NK-92 (cell line): ENCODE measurements around the gene YJEFN3.

Source experiments
- DNase-seq: peaks from one replicate; lab custom pipeline; 2025; ENCODE audit not compliant: unreplicated experiment; lab: John Stamatoyannopoulos, UW

Gene YJEFN3

GRCh38 chr19:19495614-19496603 lies 32.8 kb upstream of the YJEFN3 start:
- no peak for DNase-seq

GRCh38 chr19:19498255-19498991 lies 30.3 kb upstream of the YJEFN3 start:
- no peak for DNase-seq

GRCh38 chr19:19499272-19499995 lies 29.3 kb upstream of the YJEFN3 start:
- DNase-seq = no peak

GRCh38 chr19:19500975-19501644 lies 27.6 kb upstream of the YJEFN3 start:
- no peak for DNase-seq

GRCh38 chr19:19501798-19502197 lies 26.9 kb upstream of the YJEFN3 start:
- no peak for DNase-seq

- DNase-seq = no peak
Measured at GRCh38 chr19:19502281-19502680, 26.4 kb upstream of the YJEFN3 start.

- no peak for DNase-seq
Measured at GRCh38 chr19:19502808-19503602, 25.7 kb upstream of the YJEFN3 start.

GRCh38 chr19:19504754-19505668 lies 23.7 kb upstream of the YJEFN3 start:
- no peak for DNase-seq

- DNase-seq = no peak
Measured at GRCh38 chr19:19505669-19506326, 22.9 kb upstream of the YJEFN3 start.

GRCh38 chr19:19506592-19506991 lies 22.1 kb upstream of the YJEFN3 start:
- no peak for DNase-seq

- no peak for DNase-seq
Measured at GRCh38 chr19:19507354-19507753, 21.4 kb upstream of the YJEFN3 start.

GRCh38 chr19:19508217-19508616 lies 20.5 kb upstream of the YJEFN3 start:
- no peak for DNase-seq

- DNase-seq = no peak
Measured at GRCh38 chr19:19510432-19510831, 18.3 kb upstream of the YJEFN3 start.

- no peak for DNase-seq
Measured at GRCh38 chr19:19513682-19514081, 15.0 kb upstream of the YJEFN3 start.

GRCh38 chr19:19514215-19514657 lies 14.5 kb upstream of the YJEFN3 start:
- no peak for DNase-seq

GRCh38 chr19:19514881-19515641 lies 13.7 kb upstream of the YJEFN3 start, which contains the start of gene TSSK6:
TSSK6 (minus strand) TSS chr19:19515548; CDS start chr19:19515427, 121 bp downstream.
- DNase-seq = no peak
